ENCODE measurements around the gene CNN2.
A peak's percentile ranks its signal among the peaks of the same experiment; 100 is the strongest.

The CNN2 gene

GRCh38 chr19:1015061-1015781, 11.2 kb upstream of the CNN2 start:
- Histone ChIP-seq H3K9ac (ENCODE audit: low read length) (no peak overlapping the region), H3K27ac (ENCODE audit: low read depth, low read length) (no peak overlapping the region), H3K36me3 (ENCODE audit: insufficient read depth, low read length) (peaks cover 12% of the 10 kb centered on the region), H3K27me3 (ENCODE audit: control insufficient read depth in 1 of 2, insufficient read depth in 2 of 2, low read length in 2 of 2) (no peaks in the 10 kb centered on the region), H3K4me3 (ENCODE audit: low read depth in 1 of 2, low read length in 2 of 2) (no peak overlapping the region), H3K9me3 (ENCODE audit: low read length) (no peaks in the 10 kb centered on the region), H3K4me1 (ENCODE audit: insufficient read depth, low read length) (peaks cover 42% of the 10 kb centered on the region)

GRCh38 chr19:1015782-1016646, 10.4 kb upstream of the CNN2 start:
- peaks cover 10% of the 10 kb centered on the region for H3K36me3 ChIP-seq (ENCODE audit: insufficient read depth, low read length)
- H3K9me3 ChIP-seq (ENCODE audit: low read length), result no peaks in the 10 kb centered on the region
- peaks cover 43% of the 10 kb centered on the region for H3K4me1 ChIP-seq (ENCODE audit: insufficient read depth, low read length)
- H3K27me3 ChIP-seq (ENCODE audit: control insufficient read depth in 1 of 2, insufficient read depth in 2 of 2, low read length in 2 of 2), result no peaks in the 10 kb centered on the region
- H3K4me3 ChIP-seq (ENCODE audit: low read depth in 1 of 2, low read length in 2 of 2), result peak overlapping the region in 1 of 2 donors; percentile 27
- H3K9ac ChIP-seq (ENCODE audit: low read length), result no peak overlapping the region
- H3K27ac ChIP-seq (ENCODE audit: low read depth, low read length), result no peak overlapping the region

GRCh38 chr19:1016647-1017114, 9.7 kb upstream of the CNN2 start:
- Histone ChIP-seq H3K27me3 (ENCODE audit: control insufficient read depth in 1 of 2, insufficient read depth in 2 of 2, low read length in 2 of 2) (no peaks in the 10 kb centered on the region), H3K9ac (ENCODE audit: low read length) (no peak overlapping the region), H3K27ac (ENCODE audit: low read depth, low read length) (no peak overlapping the region), H3K9me3 (ENCODE audit: low read length) (no peaks in the 10 kb centered on the region), H3K36me3 (ENCODE audit: insufficient read depth, low read length) (peaks cover 10% of the 10 kb centered on the region), H3K4me3 (ENCODE audit: low read depth in 1 of 2, low read length in 2 of 2) (peak overlapping the region in 1 of 2 donors; percentile 27), H3K4me1 (ENCODE audit: insufficient read depth, low read length) (peaks cover 43% of the 10 kb centered on the region)

- Histone ChIP-seq H3K27me3 (ENCODE audit: control insufficient read depth in 1 of 2, insufficient read depth in 2 of 2, low read length in 2 of 2) (no peaks in the 10 kb centered on the region), H3K36me3 (ENCODE audit: insufficient read depth, low read length) (peaks cover 10% of the 10 kb centered on the region), H3K9ac (ENCODE audit: low read length) (no peak overlapping the region), H3K4me3 (ENCODE audit: low read depth in 1 of 2, low read length in 2 of 2) (peak overlapping the region in 1 of 2 donors; percentile 27), H3K4me1 (ENCODE audit: insufficient read depth, low read length) (peaks cover 43% of the 10 kb centered on the region), H3K9me3 (ENCODE audit: low read length) (no peaks in the 10 kb centered on the region), H3K27ac (ENCODE audit: low read depth, low read length) (no peak overlapping the region)
Measured at GRCh38 chr19:1017115-1017905, 9.1 kb upstream of the CNN2 start.

GRCh38 chr19:1017906-1018305, 8.5 kb upstream of the CNN2 start:
- peaks cover 9% of the 10 kb centered on the region for H3K36me3 ChIP-seq (ENCODE audit: insufficient read depth, low read length)
- H3K9me3 ChIP-seq (ENCODE audit: low read length), result no peaks in the 10 kb centered on the region
- no peak overlapping the region for H3K27ac ChIP-seq (ENCODE audit: low read depth, low read length)
- H3K27me3 ChIP-seq (ENCODE audit: control insufficient read depth in 1 of 2, insufficient read depth in 2 of 2, low read length in 2 of 2), result no peaks in the 10 kb centered on the region
- H3K4me3 ChIP-seq (ENCODE audit: low read depth in 1 of 2, low read length in 2 of 2), result peak overlapping the region in 1 of 2 donors; percentile 27
- H3K9ac ChIP-seq (ENCODE audit: low read length), result no peak overlapping the region
- H3K4me1 ChIP-seq (ENCODE audit: insufficient read depth, low read length), result peaks cover 43% of the 10 kb centered on the region

GRCh38 chr19:1018393-1018792, 8.0 kb upstream of the CNN2 start:
- Histone ChIP-seq H3K4me1 (ENCODE audit: insufficient read depth, low read length) (peaks cover 43% of the 10 kb centered on the region), H3K9me3 (ENCODE audit: low read length) (no peaks in the 10 kb centered on the region), H3K27me3 (ENCODE audit: control insufficient read depth in 1 of 2, insufficient read depth in 2 of 2, low read length in 2 of 2) (no peaks in the 10 kb centered on the region), H3K4me3 (ENCODE audit: low read depth in 1 of 2, low read length in 2 of 2) (peak overlapping the region in 1 of 2 donors; percentile 27), H3K9ac (ENCODE audit: low read length) (no peak overlapping the region), H3K36me3 (ENCODE audit: insufficient read depth, low read length) (peaks cover 5% of the 10 kb centered on the region), H3K27ac (ENCODE audit: low read depth, low read length) (no peak overlapping the region)

GRCh38 chr19:1018932-1019615, 7.3 kb upstream of the CNN2 start:
- Histone ChIP-seq H3K27me3 (ENCODE audit: control insufficient read depth in 1 of 2, insufficient read depth in 2 of 2, low read length in 2 of 2) (no peaks in the 10 kb centered on the region), H3K4me3 (ENCODE audit: low read depth in 1 of 2, low read length in 2 of 2) (peak overlapping the region; percentile 59 to 81), H3K36me3 (ENCODE audit: insufficient read depth, low read length) (no peaks in the 10 kb centered on the region), H3K9ac (ENCODE audit: low read length) (peak overlapping the region; percentile 75), H3K9me3 (ENCODE audit: low read length) (no peaks in the 10 kb centered on the region), H3K4me1 (ENCODE audit: insufficient read depth, low read length) (peaks cover 43% of the 10 kb centered on the region), H3K27ac (ENCODE audit: low read depth, low read length) (peak overlapping the region; percentile 19)

GRCh38 chr19:1019616-1019961, 6.8 kb upstream of the CNN2 start:
- H3K4me1 ChIP-seq (ENCODE audit: insufficient read depth, low read length), result peaks cover 43% of the 10 kb centered on the region
- no peaks in the 10 kb centered on the region for H3K9me3 ChIP-seq (ENCODE audit: low read length)
- no peaks in the 10 kb centered on the region for H3K27me3 ChIP-seq (ENCODE audit: control insufficient read depth in 1 of 2, insufficient read depth in 2 of 2, low read length in 2 of 2)
- peak overlapping the region; percentile 45 for H3K27ac ChIP-seq (ENCODE audit: low read depth, low read length)
- no peaks in the 10 kb centered on the region for H3K36me3 ChIP-seq (ENCODE audit: insufficient read depth, low read length)
- H3K9ac ChIP-seq (ENCODE audit: low read length), result peak overlapping the region; percentile 75
- H3K4me3 ChIP-seq (ENCODE audit: low read depth in 1 of 2, low read length in 2 of 2), result peak overlapping the region; percentile 59 to 81

GRCh38 chr19:1019980-1020867, 6.2 kb upstream of the CNN2 start:
- Histone ChIP-seq H3K4me3 (ENCODE audit: low read depth in 1 of 2, low read length in 2 of 2) (peak overlapping the region; percentile 59 to 81), H3K9ac (ENCODE audit: low read length) (peak overlapping the region; percentile 75), H3K27ac (ENCODE audit: low read depth, low read length) (peak overlapping the region; percentile 45), H3K4me1 (ENCODE audit: insufficient read depth, low read length) (peaks cover 43% of the 10 kb centered on the region), H3K36me3 (ENCODE audit: insufficient read depth, low read length) (no peaks in the 10 kb centered on the region), H3K27me3 (ENCODE audit: control insufficient read depth in 1 of 2, insufficient read depth in 2 of 2, low read length in 2 of 2) (no peaks in the 10 kb centered on the region), H3K9me3 (ENCODE audit: low read length) (no peaks in the 10 kb centered on the region)

GRCh38 chr19:1020868-1021425, 5.5 kb upstream of the CNN2 start, which contains the start of gene TMEM259:
Gene TMEM259, minus strand, starts transcription at chr19:1021123. Its CDS starts 127 bp downstream, at chr19:1020996.
- Histone ChIP-seq H3K27me3 (ENCODE audit: control insufficient read depth in 1 of 2, insufficient read depth in 2 of 2, low read length in 2 of 2) (no peaks in the 10 kb centered on the region), H3K9ac (ENCODE audit: low read length) (peak within 1 kb of the TSS; percentile 75), H3K9me3 (ENCODE audit: low read length) (no peaks in the 10 kb centered on the region), H3K27ac (ENCODE audit: low read depth, low read length) (peak within 1 kb of the TSS; percentile 84), H3K4me1 (ENCODE audit: insufficient read depth, low read length) (peaks cover 44% of the 10 kb centered on the region), H3K36me3 (ENCODE audit: insufficient read depth, low read length) (no peaks in the 10 kb centered on the region), H3K4me3 (ENCODE audit: low read depth in 1 of 2, low read length in 2 of 2) (peak within 1 kb of the TSS; percentile 59 to 81)

Data from muscle layer of colon (tissue), 2 donors.